Measurements from ENCODE around the gene PCDHGC4.

The PCDHGC4 gene

DNA sequence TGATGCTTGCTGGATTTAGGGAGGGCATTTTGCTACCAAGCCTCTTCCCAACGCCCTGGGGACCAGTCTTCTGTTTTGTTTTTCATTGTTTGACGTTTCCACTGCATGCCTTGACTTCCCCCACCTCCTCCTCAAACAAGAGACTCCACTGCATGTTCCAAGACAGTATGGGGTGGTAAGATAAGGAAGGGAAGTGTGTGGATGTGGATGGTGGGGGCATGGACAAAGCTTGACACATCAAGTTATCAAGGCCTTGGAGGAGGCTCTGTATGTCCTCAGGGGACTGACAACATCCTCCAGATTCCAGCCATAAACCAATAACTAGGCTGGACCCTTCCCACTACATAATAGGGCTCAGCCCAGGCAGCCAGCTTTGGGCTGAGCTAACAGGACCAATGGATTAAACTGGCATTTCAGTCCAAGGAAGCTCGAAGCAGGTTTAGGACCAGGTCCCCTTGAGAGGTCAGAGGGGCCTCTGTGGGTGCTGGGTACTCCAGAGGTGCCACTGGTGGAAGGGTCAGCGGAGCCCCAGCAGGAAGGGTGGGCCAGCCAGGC lies 27.0 kb downstream of the PCDHGC4 start:
- no peak for DNase-seq
- Histone ChIP-seq H3K36me3 (ENCODE audit: control insufficient read depth, insufficient read depth, low read length) (peaks cover 19% of the 10 kb centered on the region), H3K4me1 (ENCODE audit: control insufficient read depth, insufficient read depth, low read length, poor library complexity, severe bottlenecking) (peaks cover 22% of the 10 kb centered on the region), H3K27ac (ENCODE audit: insufficient read depth, low read length, poor library complexity, severe bottlenecking) (no peak overlapping the region), H3K27me3 (replicated peaks; ENCODE audit: control insufficient read depth, insufficient read depth, low read length, poor library complexity, severe bottlenecking) (no peaks in the 10 kb centered on the region), H3K9me3 (ENCODE audit: control insufficient read depth, low read length) (no peaks in the 10 kb centered on the region), H3K4me3 (ENCODE audit: insufficient read depth, low read depth, low read length, poor library complexity, severe bottlenecking) (no peak overlapping the region)

DNA sequence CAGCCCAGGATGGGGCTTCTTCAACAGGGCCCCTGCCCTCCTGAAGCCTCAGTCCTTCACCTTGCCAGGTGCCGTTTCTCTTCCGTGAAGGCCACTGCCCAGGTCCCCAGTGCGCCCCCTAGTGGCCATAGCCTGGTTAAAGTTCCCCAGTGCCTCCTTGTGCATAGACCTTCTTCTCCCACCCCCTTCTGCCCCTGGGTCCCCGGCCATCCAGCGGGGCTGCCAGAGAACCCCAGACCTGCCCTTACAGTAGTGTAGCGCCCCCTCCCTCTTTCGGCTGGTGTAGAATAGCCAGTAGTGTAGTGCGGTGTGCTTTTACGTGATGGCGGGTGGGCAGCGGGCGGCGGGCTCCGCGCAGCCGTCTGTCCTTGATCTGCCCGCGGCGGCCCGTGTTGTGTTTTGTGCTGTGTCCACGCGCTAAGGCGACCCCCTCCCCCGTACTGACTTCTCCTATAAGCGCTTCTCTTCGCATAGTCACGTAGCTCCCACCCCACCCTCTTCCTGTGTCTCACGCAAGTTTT lies 27.6 kb downstream of the PCDHGC4 start:
- Histone ChIP-seq H3K27me3 (replicated peaks; ENCODE audit: control insufficient read depth, insufficient read depth, low read length, poor library complexity, severe bottlenecking) (no peaks in the 10 kb centered on the region), H3K36me3 (ENCODE audit: control insufficient read depth, insufficient read depth, low read length) (peaks cover 24% of the 10 kb centered on the region), H3K9me3 (ENCODE audit: control insufficient read depth, low read length) (no peaks in the 10 kb centered on the region), H3K4me3 (ENCODE audit: insufficient read depth, low read depth, low read length, poor library complexity, severe bottlenecking) (peak overlapping the region; percentile 56), H3K27ac (ENCODE audit: insufficient read depth, low read length, poor library complexity, severe bottlenecking) (no peak overlapping the region), H3K4me1 (ENCODE audit: control insufficient read depth, insufficient read depth, low read length, poor library complexity, severe bottlenecking) (peaks cover 22% of the 10 kb centered on the region)
- peak; percentile 66 to 79 (median 66) for DNase-seq

DNA sequence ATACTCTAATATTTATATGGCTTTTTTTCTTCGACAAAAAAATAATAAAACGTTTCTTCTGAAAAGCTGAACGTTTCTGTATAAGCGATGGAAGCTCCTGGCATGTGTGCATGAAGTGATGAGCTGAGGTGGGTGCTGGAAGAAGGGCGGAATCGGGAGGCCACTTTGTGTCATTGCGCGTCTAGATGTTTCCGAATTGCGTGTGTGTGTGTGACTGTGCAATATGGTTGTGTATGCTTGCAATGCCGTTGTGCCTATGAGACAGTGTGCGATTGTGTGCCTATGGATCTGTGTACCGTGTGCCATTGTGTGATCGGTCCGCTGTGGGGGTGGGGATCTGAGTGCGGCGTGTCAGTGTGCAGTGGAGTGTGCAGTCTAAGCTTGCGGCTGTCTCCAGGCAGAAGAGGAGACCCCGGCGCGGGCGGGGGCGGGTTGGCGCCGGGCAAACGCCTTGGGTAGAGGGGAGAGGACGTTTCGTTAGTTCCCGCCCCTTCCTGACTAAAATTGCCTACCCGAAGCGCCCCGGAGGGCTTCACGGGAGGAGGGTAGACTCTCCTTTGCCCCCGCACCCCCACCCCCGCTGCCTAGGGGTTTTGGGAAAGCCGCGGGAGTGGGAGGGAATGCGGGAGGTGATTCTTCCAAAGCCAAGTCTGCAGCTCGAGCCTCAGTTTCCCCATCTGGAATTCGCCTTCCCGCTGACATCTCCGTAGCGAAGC lies 28.2 kb downstream of the PCDHGC4 start:
- no peak for DNase-seq
- Histone ChIP-seq H3K4me1 (ENCODE audit: control insufficient read depth, insufficient read depth, low read length, poor library complexity, severe bottlenecking) (peaks cover 22% of the 10 kb centered on the region), H3K27me3 (replicated peaks; ENCODE audit: control insufficient read depth, insufficient read depth, low read length, poor library complexity, severe bottlenecking) (no peaks in the 10 kb centered on the region), H3K9me3 (ENCODE audit: control insufficient read depth, low read length) (no peaks in the 10 kb centered on the region), H3K27ac (ENCODE audit: insufficient read depth, low read length, poor library complexity, severe bottlenecking) (no peak overlapping the region), H3K4me3 (ENCODE audit: insufficient read depth, low read depth, low read length, poor library complexity, severe bottlenecking) (peak overlapping the region; percentile 56), H3K36me3 (ENCODE audit: control insufficient read depth, insufficient read depth, low read length) (peaks cover 30% of the 10 kb centered on the region)

DNA sequence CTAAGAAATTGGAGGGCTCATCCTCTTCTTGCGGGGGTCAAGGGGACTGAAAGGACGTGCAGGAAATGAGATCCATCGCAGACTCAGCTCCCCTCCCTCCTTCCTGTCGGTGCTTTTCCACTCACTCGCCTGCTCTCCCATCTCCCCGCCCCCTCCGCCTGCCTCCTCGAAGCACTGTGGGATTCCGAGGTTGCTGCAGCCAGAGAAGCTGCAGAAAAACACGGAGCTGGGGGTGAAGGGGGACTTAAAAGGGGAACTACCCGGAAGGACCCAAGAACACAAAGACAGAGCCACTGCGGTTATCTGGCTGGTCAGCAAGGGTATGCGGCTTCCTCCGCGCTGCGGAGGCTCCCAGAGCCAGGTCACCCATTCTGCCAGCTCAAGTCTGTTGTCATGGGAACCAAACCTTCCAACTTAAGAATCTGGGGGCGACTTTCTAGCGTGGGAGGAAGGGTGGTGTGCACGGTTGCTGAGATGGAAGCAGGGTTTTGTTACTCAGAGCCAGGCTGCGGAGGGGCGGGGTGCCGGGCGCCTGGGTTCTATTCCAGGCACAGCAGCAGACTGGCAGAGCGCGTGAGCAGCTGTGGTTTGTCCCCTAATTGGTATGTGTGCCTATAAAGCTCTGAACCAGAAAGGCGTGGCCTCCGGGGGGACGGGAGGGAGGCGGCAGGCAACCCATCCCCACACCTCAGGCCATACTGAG lies 28.9 kb downstream of the PCDHGC4 start:
- peaks cover 22% of the 10 kb centered on the region for H3K4me1 ChIP-seq (ENCODE audit: control insufficient read depth, insufficient read depth, low read length, poor library complexity, severe bottlenecking)

DNA sequence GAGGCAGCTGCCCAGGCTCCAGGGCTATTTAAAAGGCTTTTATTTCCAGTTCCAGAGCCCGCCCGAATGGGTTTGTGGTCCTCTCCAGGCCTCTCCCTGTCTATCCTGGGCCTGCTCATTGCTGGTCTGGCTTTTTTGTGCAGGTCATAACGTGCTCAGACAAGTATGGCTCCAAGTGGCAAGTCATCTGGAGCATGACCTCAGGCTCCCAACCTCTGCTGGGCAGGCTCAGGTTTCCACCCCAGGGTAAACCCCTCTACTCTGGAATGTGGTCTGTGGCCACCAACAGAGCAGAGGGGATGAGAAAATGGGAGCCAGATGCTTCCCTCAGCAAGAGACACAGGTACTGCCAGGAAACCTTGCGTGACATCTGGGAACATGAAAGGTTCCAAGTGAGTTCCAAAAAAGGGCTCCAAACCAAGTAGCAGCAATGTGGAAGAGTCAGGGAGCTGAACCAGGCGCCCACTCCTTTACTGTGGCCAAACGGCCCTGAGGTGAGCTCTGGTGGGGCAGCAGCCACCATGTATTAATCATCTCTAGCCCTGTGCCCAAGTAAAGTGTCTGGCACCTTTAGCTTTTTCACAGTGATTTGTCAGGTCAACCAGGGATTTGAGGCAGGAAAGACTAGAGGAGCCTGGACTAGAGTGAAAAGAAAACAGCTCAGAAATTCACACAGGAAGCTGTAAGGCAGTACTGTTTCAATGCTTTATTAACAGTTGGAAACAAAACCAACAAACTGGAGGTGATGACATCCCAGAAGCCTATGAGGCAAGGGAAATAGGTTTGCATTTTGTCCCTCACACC lies 29.7 kb downstream of the PCDHGC4 start:
- H3K9me3 ChIP-seq (ENCODE audit: control insufficient read depth, low read length), result no peaks in the 10 kb centered on the region
- no peaks in the 10 kb centered on the region for H3K27me3 ChIP-seq (replicated peaks; ENCODE audit: control insufficient read depth, insufficient read depth, low read length, poor library complexity, severe bottlenecking)
- H3K4me3 ChIP-seq (ENCODE audit: insufficient read depth, low read depth, low read length, poor library complexity, severe bottlenecking), result no peak overlapping the region
- H3K27ac ChIP-seq (ENCODE audit: insufficient read depth, low read length, poor library complexity, severe bottlenecking), result no peak overlapping the region
- peaks cover 45% of the 10 kb centered on the region for H3K36me3 ChIP-seq (ENCODE audit: control insufficient read depth, insufficient read depth, low read length)
- no peak for DNase-seq
- H3K4me1 ChIP-seq (ENCODE audit: control insufficient read depth, insufficient read depth, low read length, poor library complexity, severe bottlenecking), result peaks cover 22% of the 10 kb centered on the region

More for the DNA sequence above, 28.9 kb downstream of the PCDHGC4 start:
- Histone ChIP-seq H3K27ac (ENCODE audit: insufficient read depth, low read length, poor library complexity, severe bottlenecking) (no peak overlapping the region), H3K36me3 (ENCODE audit: control insufficient read depth, insufficient read depth, low read length) (peaks cover 37% of the 10 kb centered on the region), H3K9me3 (ENCODE audit: control insufficient read depth, low read length) (no peaks in the 10 kb centered on the region), H3K27me3 (replicated peaks; ENCODE audit: control insufficient read depth, insufficient read depth, low read length, poor library complexity, severe bottlenecking) (no peaks in the 10 kb centered on the region), H3K4me3 (ENCODE audit: insufficient read depth, low read depth, low read length, poor library complexity, severe bottlenecking) (peak overlapping the region; percentile 56)
- DNase-seq, result no peak

DNA sequence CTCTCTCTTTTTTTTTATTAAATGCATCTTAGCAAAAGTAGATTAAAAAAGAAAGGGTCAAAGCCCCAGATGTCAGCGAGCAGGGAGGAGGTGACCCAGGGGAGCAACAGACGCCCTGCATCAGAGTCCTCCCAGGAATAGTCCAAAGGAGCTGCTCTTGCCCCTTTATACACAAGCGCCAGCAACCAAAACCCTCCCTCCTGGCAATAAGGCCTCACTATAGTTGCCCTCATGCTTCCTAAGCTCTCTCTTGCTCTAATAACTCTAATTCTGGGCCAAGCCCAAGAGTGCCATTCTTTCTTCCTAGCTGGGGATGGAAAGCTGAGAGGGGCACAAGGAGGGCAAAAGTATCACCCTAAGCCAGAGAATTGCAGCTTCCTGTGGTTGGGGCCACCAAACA lies 30.3 kb downstream of the PCDHGC4 start:
- peaks cover 50% of the 10 kb centered on the region for H3K36me3 ChIP-seq (ENCODE audit: control insufficient read depth, insufficient read depth, low read length)
- no peak overlapping the region for H3K4me3 ChIP-seq (ENCODE audit: insufficient read depth, low read depth, low read length, poor library complexity, severe bottlenecking)
- peaks cover 22% of the 10 kb centered on the region for H3K4me1 ChIP-seq (ENCODE audit: control insufficient read depth, insufficient read depth, low read length, poor library complexity, severe bottlenecking)
- no peaks in the 10 kb centered on the region for H3K27me3 ChIP-seq (replicated peaks; ENCODE audit: control insufficient read depth, insufficient read depth, low read length, poor library complexity, severe bottlenecking)
- H3K27ac ChIP-seq (ENCODE audit: insufficient read depth, low read length, poor library complexity, severe bottlenecking), result no peak overlapping the region
- no peak for DNase-seq
- no peaks in the 10 kb centered on the region for H3K9me3 ChIP-seq (ENCODE audit: control insufficient read depth, low read length)

DNA sequence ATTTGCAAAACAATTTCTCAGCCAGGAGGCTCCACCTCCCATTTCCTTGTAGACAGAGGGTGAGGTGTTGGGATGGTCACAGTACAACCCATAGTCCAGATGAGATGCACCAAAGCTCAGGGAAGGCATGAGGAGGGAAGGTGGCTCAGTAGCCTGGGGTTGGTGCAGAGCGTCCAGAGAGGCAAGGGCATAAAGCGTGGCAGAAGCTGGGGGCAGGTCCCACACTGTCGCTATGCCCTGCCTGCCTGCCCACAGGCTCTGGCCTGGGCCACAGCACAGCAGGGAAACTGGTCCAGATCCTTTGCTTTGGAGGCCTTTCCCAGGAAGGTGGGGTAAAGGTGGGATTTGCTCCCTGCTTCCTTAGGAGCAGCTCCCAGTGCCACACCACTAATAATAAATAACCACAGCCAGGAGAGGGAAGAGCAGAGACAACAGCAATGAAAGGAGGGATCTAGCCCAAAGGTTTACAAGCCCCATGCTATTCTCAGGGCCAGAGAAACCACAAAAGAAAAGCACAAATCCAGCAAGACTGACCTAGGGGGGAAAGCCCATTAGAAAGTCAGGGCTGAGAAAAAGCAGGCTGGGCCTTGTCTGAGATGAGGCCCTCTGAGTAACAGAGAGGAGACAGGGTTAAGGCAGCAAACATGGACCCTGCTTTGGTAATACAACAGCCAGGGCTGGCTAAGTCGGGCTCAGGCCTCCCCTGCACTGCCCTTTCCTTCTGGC lies 31.3 kb downstream of the PCDHGC4 start:
- Histone ChIP-seq H3K4me3 (ENCODE audit: insufficient read depth, low read depth, low read length, poor library complexity, severe bottlenecking) (no peak overlapping the region), H3K27me3 (replicated peaks; ENCODE audit: control insufficient read depth, insufficient read depth, low read length, poor library complexity, severe bottlenecking) (no peaks in the 10 kb centered on the region), H3K9me3 (ENCODE audit: control insufficient read depth, low read length) (no peaks in the 10 kb centered on the region), H3K27ac (ENCODE audit: insufficient read depth, low read length, poor library complexity, severe bottlenecking) (no peak overlapping the region), H3K4me1 (ENCODE audit: control insufficient read depth, insufficient read depth, low read length, poor library complexity, severe bottlenecking) (peaks cover 22% of the 10 kb centered on the region), H3K36me3 (ENCODE audit: control insufficient read depth, insufficient read depth, low read length) (peaks cover 58% of the 10 kb centered on the region)
- no peak for DNase-seq

DNA sequence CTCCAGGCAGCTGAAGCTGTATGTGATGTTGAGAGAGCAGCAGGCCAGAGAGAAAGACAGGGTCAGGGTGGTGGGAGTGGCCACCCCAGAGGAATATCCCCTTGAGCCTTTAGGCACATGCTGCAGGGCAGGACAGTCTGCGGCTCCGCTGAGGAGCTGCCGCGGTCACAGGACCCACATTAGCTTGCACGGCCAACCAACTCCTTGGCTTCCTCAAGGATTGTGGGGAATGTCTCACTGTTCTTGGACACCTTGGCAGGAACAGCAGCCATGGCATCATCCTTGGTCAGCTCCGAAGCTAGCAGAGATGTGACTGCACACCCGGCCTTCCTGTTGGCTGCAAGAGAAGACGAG lies 31.8 kb downstream of the PCDHGC4 start:
- H3K27me3 ChIP-seq (replicated peaks; ENCODE audit: control insufficient read depth, insufficient read depth, low read length, poor library complexity, severe bottlenecking), result no peaks in the 10 kb centered on the region
- peaks cover 64% of the 10 kb centered on the region for H3K36me3 ChIP-seq (ENCODE audit: control insufficient read depth, insufficient read depth, low read length)
- no peaks in the 10 kb centered on the region for H3K9me3 ChIP-seq (ENCODE audit: control insufficient read depth, low read length)
- H3K27ac ChIP-seq (ENCODE audit: insufficient read depth, low read length, poor library complexity, severe bottlenecking), result no peak overlapping the region
- DNase-seq, result no peak
- peaks cover 22% of the 10 kb centered on the region for H3K4me1 ChIP-seq (ENCODE audit: control insufficient read depth, insufficient read depth, low read length, poor library complexity, severe bottlenecking)
- no peak overlapping the region for H3K4me3 ChIP-seq (ENCODE audit: insufficient read depth, low read depth, low read length, poor library complexity, severe bottlenecking)

DNA sequence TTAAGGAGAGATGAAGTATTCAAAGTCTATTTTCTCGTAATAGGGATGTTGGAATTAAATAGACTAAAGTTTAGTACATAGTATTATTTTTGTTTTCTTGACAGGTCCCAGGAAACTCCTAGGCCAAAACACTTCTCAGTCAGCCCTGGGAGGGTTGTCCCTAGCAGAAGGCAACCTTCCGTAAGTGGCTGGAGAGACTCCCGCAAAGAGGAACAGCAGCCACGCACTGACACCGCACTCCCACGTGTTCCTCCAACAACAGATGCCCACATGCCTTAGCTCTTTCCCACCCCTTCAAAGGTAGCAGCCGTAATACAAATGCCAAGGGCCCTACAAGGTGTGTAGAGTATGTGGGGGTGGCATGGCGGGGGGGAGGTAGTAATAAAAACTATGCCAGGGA lies 32.5 kb downstream of the PCDHGC4 start:
- H3K4me1 ChIP-seq (ENCODE audit: control insufficient read depth, insufficient read depth, low read length, poor library complexity, severe bottlenecking), result peaks cover 20% of the 10 kb centered on the region
- H3K27me3 ChIP-seq (replicated peaks; ENCODE audit: control insufficient read depth, insufficient read depth, low read length, poor library complexity, severe bottlenecking), result no peaks in the 10 kb centered on the region
- H3K4me3 ChIP-seq (ENCODE audit: insufficient read depth, low read depth, low read length, poor library complexity, severe bottlenecking), result no peak overlapping the region
- no peak overlapping the region for H3K27ac ChIP-seq (ENCODE audit: insufficient read depth, low read length, poor library complexity, severe bottlenecking)
- H3K36me3 ChIP-seq (ENCODE audit: control insufficient read depth, insufficient read depth, low read length), result peaks cover 70% of the 10 kb centered on the region
- H3K9me3 ChIP-seq (ENCODE audit: control insufficient read depth, low read length), result no peaks in the 10 kb centered on the region
- DNase-seq, result no peak

Measured in effector memory CD4-positive, alpha-beta T cell (primary cell).